ENCODE data around the gene NRG4.

- no peak for TF ChIP-seq CTCF (IDR thresholded peaks at IDR 0.05)
- TF ChIP-seq POLR2A (IDR thresholded peaks at IDR 0.05), result no peak
Observed at GRCh38 chr15:75930866-75931265, 81.4 kb downstream of the NRG4 start.
